Choroid plexus epithelial cell (primary cell): ENCODE measurements around the gene EPHB1.

ENCODE experiments used
- DNase-seq: peaks from one replicate; pipeline ENCODE4 v3.0.0-alpha.2; 2010; ENCODE audit warnings: low read depth
- H3K4me3 ChIP-seq: 2 replicates; pipeline ENCODE4 v1.5.1; 2011; ENCODE audit warnings: low read depth, mild to moderate bottlenecking, control low read depth, low read length, moderate library complexity
- CTCF ChIP-seq: conservative IDR thresholded peaks from 2 replicates; pipeline ENCODE4 v1.5.1; 2011; ENCODE audit warnings: low read depth, mild to moderate bottlenecking, control low read depth, inconsistent platforms, low read length, moderate library complexity

The EPHB1 gene

GRCh38 chr3:134829721-134830120 lies 34.7 kb downstream of the EPHB1 start:
- no peak overlapping the region for H3K4me3 ChIP-seq
- TF ChIP-seq CTCF: no peak
- DNase-seq: no peak

- no peak for TF ChIP-seq CTCF
- no peak overlapping the region for H3K4me3 ChIP-seq
- DNase-seq: no peak
Observed at GRCh38 chr3:134832585-134832984, 37.5 kb downstream of the EPHB1 start.

GRCh38 chr3:134833453-134834163 lies 38.5 kb downstream of the EPHB1 start:
- no peak for DNase-seq
- H3K4me3 ChIP-seq: no peak overlapping the region
- TF ChIP-seq CTCF: no peak

- H3K4me3 ChIP-seq: no peak overlapping the region
- no peak for TF ChIP-seq CTCF
- no peak for DNase-seq
Observed at GRCh38 chr3:134836921-134837320, 41.9 kb downstream of the EPHB1 start.

- peak; percentile 27 for TF ChIP-seq CTCF
- no peak overlapping the region for H3K4me3 ChIP-seq
- no peak for DNase-seq
Observed at GRCh38 chr3:134838599-134838998, 43.5 kb downstream of the EPHB1 start.

GRCh38 chr3:134839422-134839821 lies 44.4 kb downstream of the EPHB1 start:
- DNase-seq: no peak
- H3K4me3 ChIP-seq: no peak overlapping the region
- TF ChIP-seq CTCF: no peak

GRCh38 chr3:134839990-134840389 lies 44.9 kb downstream of the EPHB1 start:
- TF ChIP-seq CTCF: no peak
- DNase-seq: no peak
- no peak overlapping the region for H3K4me3 ChIP-seq
